Tibial nerve (tissue), 3 donors: ENCODE data around the gene RPL6.

Source experiments
- CTCF ChIP-seq, 5 experiments: fragments of 200-600 bp in 3 of 5; fragments of 450-650 bp in 2 of 5; sonication (generic) in 3 of 5; IDR thresholded peaks; one replicate each; pipeline ENCODE4 v1.5.1; 2016 to 2019; ENCODE audit warnings: antibody characterized with exemption in 5 of 5, mild to moderate bottlenecking in 3 of 5, moderate library complexity in 2 of 5
- POLR2A ChIP-seq, 2 donors: fragments of 450-650 bp; IDR thresholded peaks; one replicate each; pipeline ENCODE4 v1.6.1; 2017; ENCODE audit warnings: antibody characterized with exemption in 2 of 2, mild to moderate bottlenecking in 2 of 2, moderate library complexity in 2 of 2

- TF ChIP-seq CTCF (IDR thresholded peaks at IDR 0.05) (peak in 2 of 5 experiments; percentile 6 to 30), POLR2A (IDR thresholded peaks at IDR 0.05) (peak; percentile 33 to 80)
Measured at GRCh38 chr12:112381883-112382796, 27.3 kb downstream of the RPL6 start, which contains the start of gene HECTD4.
